Endodermal cell (in vitro differentiated cells): ENCODE results near the gene KCND3. TPM values are rescaled to one million over a fixed set of nuclear protein-coding genes. Genes with fewer than 3 reads are reported as not detected.

Experiments
- DNase-seq: peaks from one replicate; pipeline ENCODE4 v3.0.0-alpha.2; 2017
- H3K27ac ChIP-seq: 2 replicates; pipeline ENCODE4 v1.5.1; 2013; ENCODE audit warnings: mild to moderate bottlenecking, low read depth, low read length, moderate library complexity
- H3K27me3 ChIP-seq: 2 replicates; pipeline ENCODE4 v1.6.1; 2013; ENCODE audit warnings: mild to moderate bottlenecking, low read length, moderate library complexity; ENCODE audit not compliant: insufficient read depth, control insufficient read depth, poor library complexity, severe bottlenecking
- H3K36me3 ChIP-seq: 2 replicates; pipeline ENCODE4 v1.7.0; 2013; ENCODE audit warnings: mild to moderate bottlenecking, low read length, moderate library complexity; ENCODE audit not compliant: control insufficient read depth, insufficient read depth
- H3K4me1 ChIP-seq: one replicate; pipeline ENCODE4 v1.7.0; 2013; ENCODE audit warnings: low read length; ENCODE audit not compliant: control insufficient read depth, insufficient read depth
- H3K4me3 ChIP-seq: 2 replicates; pipeline ENCODE4 v1.5.1; 2013; ENCODE audit warnings: mild to moderate bottlenecking, low read length, moderate library complexity
- H3K9ac ChIP-seq: 2 replicates; pipeline ENCODE4 v1.6.1; 2013; ENCODE audit warnings: mild to moderate bottlenecking, low read length, moderate library complexity; ENCODE audit not compliant: poor library complexity, severe bottlenecking; ENCODE audit errors: extremely low read depth
- H3K9me3 ChIP-seq: 2 replicates; pipeline ENCODE4 v1.6.1; 2013; ENCODE audit warnings: mild to moderate bottlenecking, low read length, moderate library complexity; ENCODE audit not compliant: control insufficient read depth
- H3K27ac Mint-ChIP-seq: 2 replicates; pipeline ENCODE4 v1.8.0; 2020; ENCODE audit warnings: mixed read lengths
- H3K27me3 Mint-ChIP-seq: 2 replicates; pipeline ENCODE4 v1.8.0; 2021; ENCODE audit warnings: mild to moderate bottlenecking, mixed read lengths; ENCODE audit not compliant: insufficient read depth
- H3K36me3 Mint-ChIP-seq: 2 replicates; pipeline ENCODE4 v1.8.0; 2020; ENCODE audit warnings: low read depth, mixed read lengths
- H3K4me1 Mint-ChIP-seq: 2 replicates; pipeline ENCODE4 v1.8.0; 2020; ENCODE audit warnings: mixed read lengths
- H3K4me3 Mint-ChIP-seq: 2 replicates; pipeline ENCODE4 v1.8.0; 2020; ENCODE audit warnings: mild to moderate bottlenecking, moderate library complexity, mixed read lengths
- H3K9me3 Mint-ChIP-seq: 2 replicates; pipeline ENCODE4 v1.8.0; 2020; ENCODE audit warnings: mild to moderate bottlenecking, mixed read lengths
- CTCF ChIP-seq: fragments of 200-600 bp; sonication (generic); conservative IDR thresholded peaks from 2 replicates; pipeline ENCODE4 v1.5.0; 2021; ENCODE audit warnings: antibody characterized with exemption, mild to moderate bottlenecking
- WGBS, 2 experiments: methylation state at CpG; one replicate each; pipeline versions ENCODE4 v1.1.5 to v1.1.7; 2013; ENCODE audit warnings: missing lambda C conversion rate in 2 of 2, mixed read lengths in 1 of 2; ENCODE audit not compliant: insufficient coverage in 1 of 2, insufficient read length in 1 of 2; 5-methylcytosine and 5-hydroxymethylcytosine counted together
- total RNA-seq, 2 donors: library from RNA; stranded (reverse); fragmentation: NEBNext Ultra II Directional in 1 of 2; extraction: Animal tissue kit (Norgen Biotek cat#: 25700) in 1 of 2; gene quantifications; 2 replicates in 1 of 2; 3 replicates in 1 of 2; pipeline ENCODE4 v1.2.1, GENCODE V29; 2021

The KCND3 gene
- total RNA-seq, 2 donors from 2014 or later, result 0.13 TPM; not detected in 1

DNA sequence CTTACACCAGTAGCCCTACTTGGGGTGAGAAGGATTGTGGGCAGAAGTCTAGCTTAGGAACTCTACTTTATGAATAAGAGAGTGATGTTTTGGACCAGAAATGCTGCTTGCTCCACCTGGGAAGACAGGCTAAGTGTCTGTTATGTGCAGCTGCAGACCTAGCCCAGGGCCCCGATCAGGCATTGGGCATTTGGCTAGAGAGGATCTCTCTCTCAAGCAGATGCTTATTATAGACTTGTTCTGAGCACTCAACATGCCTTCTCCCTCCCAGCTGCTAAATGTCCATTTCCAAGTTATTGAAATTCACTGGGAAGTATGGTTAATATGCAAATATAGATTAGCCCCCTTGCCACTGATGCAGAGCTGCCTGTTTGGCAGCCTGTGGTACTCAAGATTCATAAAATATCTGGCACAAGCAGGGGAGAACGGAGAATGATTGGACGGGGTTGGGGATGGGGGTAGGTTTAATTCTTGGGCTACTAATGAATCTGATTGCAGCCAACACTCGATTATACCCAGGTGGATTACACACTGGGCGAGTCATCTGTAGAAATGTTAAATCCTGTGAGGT is 115.9 kb downstream of the KCND3 start:
- H3K4me3 ChIP-seq, result no peak overlapping the region
- H3K4me1 Mint-ChIP-seq, result no peaks in the 10 kb centered on the region
- H3K4me1 ChIP-seq, result no peaks in the 10 kb centered on the region
- 92 to 94% methylated on average over 4 to 5 of the region's 5 CpGs for WGBS, 2 experiments
- H3K36me3 ChIP-seq, result no peaks in the 10 kb centered on the region
- no peak overlapping the region for H3K9ac ChIP-seq
- no peak for DNase-seq
- H3K27ac Mint-ChIP-seq, result no peak overlapping the region
- TF ChIP-seq CTCF, result no peak
- H3K9me3 Mint-ChIP-seq, result no peaks in the 10 kb centered on the region
- no peak overlapping the region for H3K27ac ChIP-seq
- H3K27me3 ChIP-seq, result peaks cover 73% of the 10 kb centered on the region
- H3K27me3 Mint-ChIP-seq, result peaks cover 3% of the 10 kb centered on the region
- no peaks in the 10 kb centered on the region for H3K36me3 Mint-ChIP-seq
- no peaks in the 10 kb centered on the region for H3K9me3 ChIP-seq
- H3K4me3 Mint-ChIP-seq, result no peak overlapping the region

GRCh38 chr1:111870181-111870580 is 119.3 kb downstream of the KCND3 start:
- no peak overlapping the region for H3K4me3 ChIP-seq
- peaks cover 68% of the 10 kb centered on the region for H3K27me3 ChIP-seq
- Mint-ChIP-seq H3K27ac (no peak overlapping the region), H3K36me3 (no peaks in the 10 kb centered on the region), H3K9me3 (no peaks in the 10 kb centered on the region), H3K27me3 (no peaks in the 10 kb centered on the region), H3K4me3 (no peak overlapping the region), H3K4me1 (no peaks in the 10 kb centered on the region)
- DNase-seq, result no peak
- WGBS, 2 experiments, result 88 to 100% methylated on average over 1 of the region's 1 CpG
- no peaks in the 10 kb centered on the region for H3K4me1 ChIP-seq
- no peak overlapping the region for H3K27ac ChIP-seq
- H3K9me3 ChIP-seq, result no peaks in the 10 kb centered on the region
- H3K36me3 ChIP-seq, result no peaks in the 10 kb centered on the region
- no peak for TF ChIP-seq CTCF
- H3K9ac ChIP-seq, result no peak overlapping the region

GRCh38 chr1:111867868-111868440 is 121.5 kb downstream of the KCND3 start:
- Mint-ChIP-seq H3K27me3 (peaks cover 9% of the 10 kb centered on the region), H3K4me3 (no peak overlapping the region), H3K4me1 (no peaks in the 10 kb centered on the region), H3K36me3 (no peaks in the 10 kb centered on the region), H3K27ac (no peak overlapping the region), H3K9me3 (no peaks in the 10 kb centered on the region)
- Histone ChIP-seq H3K9me3 (no peaks in the 10 kb centered on the region), H3K4me1 (no peaks in the 10 kb centered on the region), H3K27me3 (peaks cover 58% of the 10 kb centered on the region), H3K27ac (no peak overlapping the region), H3K9ac (no peak overlapping the region), H3K36me3 (no peaks in the 10 kb centered on the region), H3K4me3 (no peak overlapping the region)
- WGBS, 2 experiments, result 82 to 84% methylated on average over 2 to 6 of the region's 6 CpGs
- DNase-seq, result no peak
- no peak for TF ChIP-seq CTCF
